SU-DHL-6 (cell line): ENCODE measurements around the gene KIF13A.

Experiments
- CTCF ChIP-seq: fragments of 200-600 bp; sonication (generic); IDR thresholded peaks from one replicate; pipeline ENCODE4 v1.5.1; 2017; ENCODE audit warnings: antibody characterized with exemption, mild to moderate bottlenecking, low read length, moderate library complexity; ENCODE audit not compliant: insufficient read depth, poor library complexity, severe bottlenecking
- EZH2phosphoT487 ChIP-seq: fragments of 200-600 bp; sonication (generic), shearing (Covaris generic); conservative IDR thresholded peaks from 2 replicates; pipeline ENCODE4 v1.6.1; 2018; ENCODE audit warnings: mild to moderate bottlenecking, antibody characterized with exemption, low read length, moderate library complexity, mixed read lengths

GRCh38 chr6:17877196-17877894 is 110.1 kb downstream of the KIF13A start:
- TF ChIP-seq CTCF, result no peak
- TF ChIP-seq EZH2phosphoT487, result no peak
